K562 (cell line): ENCODE data around the gene CNOT2.

Experiments
- CBX5 ChIP-seq: IDR thresholded peaks from 2 replicates; pipeline ENCODE4 v1.6.1; 2014; ENCODE audit warnings: low read depth, borderline replicate concordance
- CEBPB ChIP-seq: fragments of 450-650 bp; IDR thresholded peaks from 2 replicates; pipeline ENCODE4 v1.6.1; 2016; ENCODE audit warnings: missing genetic modification characterization, missing compliant biosample characterization
- CTCF ChIP-seq, 3 experiments: IDR thresholded peaks in 2 of 3; conservative IDR thresholded peaks in 1 of 3; 2 replicates each; pipeline ENCODE4 v1.5.1; 2011 to 2012; ENCODE audit warnings: low read length in 3 of 3, mild to moderate bottlenecking in 3 of 3, control low read depth in 2 of 3, improper control_type of control experiment in 1 of 3, inconsistent platforms in 1 of 3, low read depth in 1 of 3, mixed read lengths in 1 of 3, moderate library complexity in 1 of 3; ENCODE audit not compliant: insufficient read depth in 2 of 3
- DIDO1 ChIP-seq: fragments of 450-650 bp; IDR thresholded peaks from 2 replicates; pipeline ENCODE4 v1.6.1; 2016; ENCODE audit warnings: low read depth, missing biosample characterization, missing genetic modification characterization
- GABPA ChIP-seq: fragments of 200-800 bp; sonication (Bioruptor generic); conservative IDR thresholded peaks from 2 replicates; pipeline ENCODE4 v1.6.1; 2016; ENCODE audit warnings: low read depth, missing genetic modification characterization, missing compliant biosample characterization
- GATAD2A ChIP-seq: fragments of 450-650 bp; IDR thresholded peaks from 2 replicates; pipeline ENCODE4 v1.6.1; 2017
- GATAD2B ChIP-seq: fragments of 450-650 bp; IDR thresholded peaks from 2 replicates; pipeline ENCODE4 v1.6.1; 2017; ENCODE audit warnings: mild to moderate bottlenecking, borderline replicate concordance
- HDAC8 ChIP-seq: fragments of 450-650 bp; IDR thresholded peaks from 2 replicates; pipeline ENCODE4 v1.6.1; 2016; ENCODE audit warnings: mild to moderate bottlenecking, missing genetic modification characterization, moderate library complexity, missing compliant biosample characterization
- HNRNPH1 ChIP-seq: fragments of 200-400 bp; formaldehyde crosslinking; optimal IDR thresholded peaks from 2 replicates; pipeline ENCODE3; 2017; ENCODE audit warnings: low read depth, mild to moderate bottlenecking, low read length, moderate library complexity
- HNRNPL ChIP-seq: fragments of 200-400 bp; formaldehyde crosslinking; IDR thresholded peaks from 2 replicates; pipeline ENCODE4 v1.6.1; 2017; ENCODE audit warnings: low read depth, mild to moderate bottlenecking, low read length
- POLR2AphosphoS5 ChIP-seq: IDR thresholded peaks from 2 replicates; pipeline ENCODE4 v1.6.1; 2011; ENCODE audit warnings: mild to moderate bottlenecking, low read depth, low read length, moderate library complexity; ENCODE audit not compliant: control insufficient read depth, insufficient read depth
- SRF ChIP-seq, 2 experiments: fragments of 250-450, 450-650 bp in 1 of 2; sonication (Bioruptor Pico) in 1 of 2; sonication (generic) in 1 of 2; formaldehyde crosslinking; IDR thresholded peaks; 2 replicates each; pipeline versions ENCODE4 v1.5.0 to v1.5.1; 2020 to 2022; ENCODE audit warnings: mild to moderate bottlenecking in 1 of 2, missing genetic modification reagents in 1 of 2
- ZNF124 ChIP-seq: sonication (generic); formaldehyde crosslinking; IDR thresholded peaks from 2 replicates; pipeline ENCODE4 v1.8.1; 2022; ENCODE audit warnings: missing genetic modification reagents
- ZNF165 ChIP-seq: fragments of 250-450 bp; sonication (Bioruptor Pico); IDR thresholded peaks from 2 replicates; pipeline ENCODE4 v1.4.0; 2020; ENCODE audit warnings: borderline replicate concordance

- TF ChIP-seq SRF (CRISPR knock-in tag; IDR thresholded peaks at IDR 0.05) (no peak), HNRNPL (no peak), CEBPB (no peak), DIDO1 (tag) (no peak), CBX5 (no peak), HNRNPH1 (no peak), CTCF (IDR thresholded peaks at IDR 0.05 in 2 of 3, conservative IDR thresholded peaks at IDR 0.05 in 1 of 3; ENCODE audit: insufficient read depth in 2 of 3, low read depth in 1 of 3, low read length in 3 of 3) (no peak), GABPA (tag) (no peak), GATAD2B (no peak), ZNF124 (CRISPR knock-in tag) (no peak), ZNF165 (CRISPR knock-in tag) (no peak), POLR2AphosphoS5 (no peak), GATAD2A (no peak), HDAC8 (tag) (no peak)
Observed at GRCh38 chr12:70327541-70327940, 84.3 kb downstream of the CNOT2 start.
